ENCODE measurements around the gene SUPT3H. TPM values are rescaled to one million over a fixed set of nuclear protein-coding genes. Genes with fewer than 3 reads are reported as not detected.

SUPT3H gene
- total and polyA plus RNA-seq, 4 donors = 0.85 to 4.8 (median 2.4) TPM

DNA sequence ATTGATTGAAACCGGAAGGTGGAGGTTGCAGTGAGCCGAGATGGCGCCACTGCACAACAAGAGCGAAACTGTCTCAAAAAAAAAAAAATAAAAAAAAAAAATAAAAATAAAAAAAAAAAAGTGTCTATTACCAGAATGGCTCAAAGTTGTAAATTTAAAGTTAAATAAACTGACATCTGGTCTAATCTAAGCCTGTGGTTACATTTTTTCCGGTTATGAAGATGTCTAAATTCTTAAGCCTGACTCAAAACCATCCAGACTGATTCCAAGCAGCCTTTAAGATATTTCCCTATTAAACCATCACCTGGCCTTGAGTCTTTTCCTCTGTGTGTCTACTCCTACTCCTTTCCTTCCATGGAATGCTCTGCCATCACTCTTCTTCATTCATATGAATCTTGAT, 421.3 kb downstream of the SUPT3H start:
- no peak for DNase-seq (ENCODE audit: low spot score)
- no peak overlapping the region for H3K27ac ChIP-seq (ENCODE audit: low read depth in 1 of 2, low read length in 2 of 2)
- 95% methylated on average over 5 of the region's 5 CpGs for WGBS
- H3K9me3 ChIP-seq (ENCODE audit: control insufficient read depth in 4 of 4, low read length in 3 of 4) = no peaks in the 10 kb centered on the region
- H3K4me3 ChIP-seq (ENCODE audit: low read depth in 1 of 3, low read length in 3 of 3) = no peak overlapping the region
- H3K36me3 ChIP-seq (ENCODE audit: control insufficient read depth in 4 of 4, insufficient read depth in 3 of 4, low read depth in 1 of 4, low read length in 3 of 4) = peaks cover 0 to 2% (median 0%) of the 10 kb centered on the region in 4 donors
- no peaks in the 10 kb centered on the region for H3K4me1 ChIP-seq (ENCODE audit: control insufficient read depth in 4 of 4, insufficient read depth in 4 of 4, low read length in 3 of 4)
- no peaks in the 10 kb centered on the region for H3K27me3 ChIP-seq (ENCODE audit: control insufficient read depth in 4 of 4, insufficient read depth in 4 of 4, low read length in 3 of 4)
- TF ChIP-seq GABPA (IDR thresholded peaks at IDR 0.05 in 1 of 2, conservative IDR thresholded peaks at IDR 0.05 in 1 of 2) (no peak), YY1 (IDR thresholded peaks at IDR 0.05) (no peak), SP1 (IDR thresholded peaks at IDR 0.05) (no peak)
- TF ChIP-seq, protein P1, sequence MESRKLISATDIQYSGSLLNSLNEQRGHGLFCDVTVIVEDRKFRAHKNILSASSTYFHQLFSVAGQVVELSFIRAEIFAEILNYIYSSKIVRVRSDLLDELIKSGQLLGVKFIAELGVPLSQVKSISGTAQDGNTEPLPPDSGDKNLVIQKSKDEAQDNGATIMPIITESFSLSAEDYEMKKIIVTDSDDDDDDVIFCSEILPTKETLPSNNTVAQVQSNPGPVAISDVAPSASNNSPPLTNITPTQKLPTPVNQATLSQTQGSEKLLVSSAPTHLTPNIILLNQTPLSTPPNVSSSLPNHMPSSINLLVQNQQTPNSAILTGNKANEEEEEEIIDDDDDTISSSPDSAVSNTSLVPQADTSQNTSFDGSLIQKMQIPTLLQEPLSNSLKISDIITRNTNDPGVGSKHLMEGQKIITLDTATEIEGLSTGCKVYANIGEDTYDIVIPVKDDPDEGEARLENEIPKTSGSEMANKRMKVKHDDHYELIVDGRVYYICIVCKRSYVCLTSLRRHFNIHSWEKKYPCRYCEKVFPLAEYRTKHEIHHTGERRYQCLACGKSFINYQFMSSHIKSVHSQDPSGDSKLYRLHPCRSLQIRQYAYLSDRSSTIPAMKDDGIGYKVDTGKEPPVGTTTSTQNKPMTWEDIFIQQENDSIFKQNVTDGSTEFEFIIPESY (IDR thresholded peaks at IDR 0.05) = no peak
- no peak overlapping the region for H3K9ac ChIP-seq (ENCODE audit: low read depth in 1 of 2, low read length in 2 of 2)

DNA sequence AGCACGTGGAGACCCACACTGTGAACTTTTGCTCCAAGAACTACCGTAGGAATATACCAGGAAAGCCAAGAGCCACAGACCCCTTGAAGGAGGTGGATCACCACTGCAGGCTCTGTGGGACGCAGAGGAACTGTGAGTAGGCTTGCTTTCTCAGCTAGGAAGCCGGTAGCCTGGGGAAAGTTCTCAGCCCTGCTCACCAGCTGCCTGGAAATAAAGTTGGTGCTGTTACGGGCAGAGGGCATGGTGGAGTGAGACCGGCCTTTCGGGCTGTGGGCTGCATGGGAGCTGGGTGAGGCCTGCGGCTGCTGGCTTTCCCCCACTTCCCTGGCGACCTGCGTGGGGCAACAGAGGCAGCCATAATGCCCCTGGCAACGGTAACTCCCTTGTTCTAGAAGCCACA, 422.6 kb downstream of the SUPT3H start:
- TF ChIP-seq, protein P2, sequence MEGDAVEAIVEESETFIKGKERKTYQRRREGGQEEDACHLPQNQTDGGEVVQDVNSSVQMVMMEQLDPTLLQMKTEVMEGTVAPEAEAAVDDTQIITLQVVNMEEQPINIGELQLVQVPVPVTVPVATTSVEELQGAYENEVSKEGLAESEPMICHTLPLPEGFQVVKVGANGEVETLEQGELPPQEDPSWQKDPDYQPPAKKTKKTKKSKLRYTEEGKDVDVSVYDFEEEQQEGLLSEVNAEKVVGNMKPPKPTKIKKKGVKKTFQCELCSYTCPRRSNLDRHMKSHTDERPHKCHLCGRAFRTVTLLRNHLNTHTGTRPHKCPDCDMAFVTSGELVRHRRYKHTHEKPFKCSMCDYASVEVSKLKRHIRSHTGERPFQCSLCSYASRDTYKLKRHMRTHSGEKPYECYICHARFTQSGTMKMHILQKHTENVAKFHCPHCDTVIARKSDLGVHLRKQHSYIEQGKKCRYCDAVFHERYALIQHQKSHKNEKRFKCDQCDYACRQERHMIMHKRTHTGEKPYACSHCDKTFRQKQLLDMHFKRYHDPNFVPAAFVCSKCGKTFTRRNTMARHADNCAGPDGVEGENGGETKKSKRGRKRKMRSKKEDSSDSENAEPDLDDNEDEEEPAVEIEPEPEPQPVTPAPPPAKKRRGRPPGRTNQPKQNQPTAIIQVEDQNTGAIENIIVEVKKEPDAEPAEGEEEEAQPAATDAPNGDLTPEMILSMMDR (IDR thresholded peaks at IDR 0.05; ENCODE audit: low read depth, low read length, missing input control) = no peak
- TF ChIP-seq, protein P1 (IDR thresholded peaks at IDR 0.05) = no peak
- TF ChIP-seq GABPA (IDR thresholded peaks at IDR 0.05 in 1 of 2, conservative IDR thresholded peaks at IDR 0.05 in 1 of 2) (no peak), HNF4A (conservative IDR thresholded peaks at IDR 0.05) (no peak), YY1 (IDR thresholded peaks at IDR 0.05) (no peak), FOXA2 (IDR thresholded peaks at IDR 0.05) (no peak), HNF4G (IDR thresholded peaks at IDR 0.05) (no peak), JUND (IDR thresholded peaks at IDR 0.05) (no peak), TAF1 (conservative IDR thresholded peaks at IDR 0.05) (no peak), RXRA (IDR thresholded peaks at IDR 0.05) (no peak), RAD21 (IDR thresholded peaks at IDR 0.05) (no peak), EGR1 (IDR thresholded peaks at IDR 0.05; ENCODE audit: low read depth in 2 of 2) (no peak), FOXA1 (IDR thresholded peaks at IDR 0.05) (no peak), NR2F2 (IDR thresholded peaks at IDR 0.05) (no peak), SP1 (IDR thresholded peaks at IDR 0.05) (no peak)
- TF ChIP-seq, protein P3, sequence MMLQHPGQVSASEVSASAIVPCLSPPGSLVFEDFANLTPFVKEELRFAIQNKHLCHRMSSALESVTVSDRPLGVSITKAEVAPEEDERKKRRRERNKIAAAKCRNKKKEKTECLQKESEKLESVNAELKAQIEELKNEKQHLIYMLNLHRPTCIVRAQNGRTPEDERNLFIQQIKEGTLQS (IDR thresholded peaks at IDR 0.05) = no peak
- TF ChIP-seq, protein P4, sequence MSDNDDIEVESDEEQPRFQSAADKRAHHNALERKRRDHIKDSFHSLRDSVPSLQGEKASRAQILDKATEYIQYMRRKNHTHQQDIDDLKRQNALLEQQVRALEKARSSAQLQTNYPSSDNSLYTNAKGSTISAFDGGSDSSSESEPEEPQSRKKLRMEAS (IDR thresholded peaks at IDR 0.05) = no peak
- TF ChIP-seq, protein P5, sequence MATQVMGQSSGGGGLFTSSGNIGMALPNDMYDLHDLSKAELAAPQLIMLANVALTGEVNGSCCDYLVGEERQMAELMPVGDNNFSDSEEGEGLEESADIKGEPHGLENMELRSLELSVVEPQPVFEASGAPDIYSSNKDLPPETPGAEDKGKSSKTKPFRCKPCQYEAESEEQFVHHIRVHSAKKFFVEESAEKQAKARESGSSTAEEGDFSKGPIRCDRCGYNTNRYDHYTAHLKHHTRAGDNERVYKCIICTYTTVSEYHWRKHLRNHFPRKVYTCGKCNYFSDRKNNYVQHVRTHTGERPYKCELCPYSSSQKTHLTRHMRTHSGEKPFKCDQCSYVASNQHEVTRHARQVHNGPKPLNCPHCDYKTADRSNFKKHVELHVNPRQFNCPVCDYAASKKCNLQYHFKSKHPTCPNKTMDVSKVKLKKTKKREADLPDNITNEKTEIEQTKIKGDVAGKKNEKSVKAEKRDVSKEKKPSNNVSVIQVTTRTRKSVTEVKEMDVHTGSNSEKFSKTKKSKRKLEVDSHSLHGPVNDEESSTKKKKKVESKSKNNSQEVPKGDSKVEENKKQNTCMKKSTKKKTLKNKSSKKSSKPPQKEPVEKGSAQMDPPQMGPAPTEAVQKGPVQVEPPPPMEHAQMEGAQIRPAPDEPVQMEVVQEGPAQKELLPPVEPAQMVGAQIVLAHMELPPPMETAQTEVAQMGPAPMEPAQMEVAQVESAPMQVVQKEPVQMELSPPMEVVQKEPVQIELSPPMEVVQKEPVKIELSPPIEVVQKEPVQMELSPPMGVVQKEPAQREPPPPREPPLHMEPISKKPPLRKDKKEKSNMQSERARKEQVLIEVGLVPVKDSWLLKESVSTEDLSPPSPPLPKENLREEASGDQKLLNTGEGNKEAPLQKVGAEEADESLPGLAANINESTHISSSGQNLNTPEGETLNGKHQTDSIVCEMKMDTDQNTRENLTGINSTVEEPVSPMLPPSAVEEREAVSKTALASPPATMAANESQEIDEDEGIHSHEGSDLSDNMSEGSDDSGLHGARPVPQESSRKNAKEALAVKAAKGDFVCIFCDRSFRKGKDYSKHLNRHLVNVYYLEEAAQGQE (IDR thresholded peaks at IDR 0.05) = no peak
- Histone ChIP-seq H3K4me1 (ENCODE audit: control insufficient read depth in 4 of 4, insufficient read depth in 4 of 4, low read length in 3 of 4) (no peaks in the 10 kb centered on the region), H3K36me3 (ENCODE audit: control insufficient read depth in 4 of 4, insufficient read depth in 3 of 4, low read depth in 1 of 4, low read length in 3 of 4) (peaks cover 0 to 2% (median 0%) of the 10 kb centered on the region in 4 donors), H3K27ac (ENCODE audit: low read depth in 1 of 2, low read length in 2 of 2) (no peak overlapping the region), H3K27me3 (ENCODE audit: control insufficient read depth in 4 of 4, insufficient read depth in 4 of 4, low read length in 3 of 4) (no peaks in the 10 kb centered on the region), H3K9ac (ENCODE audit: low read depth in 1 of 2, low read length in 2 of 2) (no peak overlapping the region), H3K4me3 (ENCODE audit: low read depth in 1 of 3, low read length in 3 of 3) (no peak overlapping the region), H3K9me3 (ENCODE audit: control insufficient read depth in 4 of 4, low read length in 3 of 4) (peaks cover 0 to 3% (median 0%) of the 10 kb centered on the region in 4 donors)
- no peak for DNase-seq (ENCODE audit: low spot score)
- 96% methylated on average over 11 of the region's 11 CpGs for WGBS
